DOHH2 (cell line): ENCODE measurements around the gene DCLK3.

Experiments
- H3F3A ChIP-seq: fragments of 200-600 bp; sonication (generic), shearing (Covaris generic); 2 replicates; pipeline ENCODE4 v1.6.0; 2016; ENCODE audit warnings: antibody characterized with exemption, mild to moderate bottlenecking; ENCODE audit not compliant: control insufficient read depth, insufficient read depth
- H3K27ac ChIP-seq: fragments of 200-600 bp; sonication (generic); 2 replicates; pipeline ENCODE4 v1.5.1; 2014; ENCODE audit warnings: low read depth, mild to moderate bottlenecking, low read length, moderate library complexity
- H3K27me3 ChIP-seq: fragments of 200-600 bp; sonication (generic); 2 replicates; pipeline ENCODE4 v1.6.1; 2014; ENCODE audit warnings: mild to moderate bottlenecking, low read length, mixed read lengths; ENCODE audit not compliant: control insufficient read depth
- H3K36me3 ChIP-seq: fragments of 200-600 bp; sonication (generic); 2 replicates; pipeline ENCODE4 v1.6.1; 2014; ENCODE audit warnings: mild to moderate bottlenecking, low read length, moderate library complexity, mixed read lengths; ENCODE audit not compliant: control insufficient read depth
- H3K4me1 ChIP-seq: fragments of 200-600 bp; sonication (generic); 2 replicates; pipeline ENCODE4 v1.6.1; 2014; ENCODE audit warnings: mild to moderate bottlenecking, low read length, mixed read lengths; ENCODE audit not compliant: control insufficient read depth
- H3K4me2 ChIP-seq: fragments of 200-600 bp; sonication (generic); 2 replicates; pipeline ENCODE4 v1.6.0; 2014; ENCODE audit warnings: mild to moderate bottlenecking, low read length, moderate library complexity
- H3K4me3 ChIP-seq: fragments of 200-600 bp; sonication (generic); 2 replicates; pipeline ENCODE4 v1.5.1; 2014; ENCODE audit warnings: mild to moderate bottlenecking, low read length, mixed read lengths
- H3K79me2 ChIP-seq: fragments of 200-600 bp; sonication (generic); 2 replicates; pipeline ENCODE4 v1.6.1; 2014; ENCODE audit warnings: mild to moderate bottlenecking, low read length, mixed read lengths; ENCODE audit not compliant: control insufficient read depth
- H3K9me2 ChIP-seq: fragments of 200-600 bp; sonication (generic); replicated peaks from 2 replicates; pipeline ENCODE4 v1.6.1; 2014; ENCODE audit warnings: mild to moderate bottlenecking, low read length, mixed read lengths; ENCODE audit not compliant: control insufficient read depth
- H3K9me3 ChIP-seq: fragments of 200-600 bp; sonication (generic); 2 replicates; pipeline ENCODE4 v1.6.1; 2014; ENCODE audit warnings: antibody characterized with exemption, low read length, mixed read lengths; ENCODE audit not compliant: control insufficient read depth, insufficient read depth
- H4K20me1 ChIP-seq: fragments of 200-600 bp; sonication (generic); 2 replicates; pipeline ENCODE4 v1.6.0; 2014; ENCODE audit warnings: low read depth, mild to moderate bottlenecking, antibody characterized with exemption, low read length, moderate library complexity; ENCODE audit not compliant: control insufficient read depth, insufficient read depth
- EZH2phosphoT487 ChIP-seq: fragments of 200-600 bp; sonication (generic); IDR thresholded peaks from 2 replicates; pipeline ENCODE4 v1.6.1; 2017; ENCODE audit warnings: borderline replicate concordance, mild to moderate bottlenecking, antibody characterized with exemption, low read length, moderate library complexity, mixed read lengths
- TF ChIP-seq, protein P1 (sequence below): fragments of 200-600 bp; sonication (generic); IDR thresholded peaks from one replicate; pipeline ENCODE4 v1.5.1; 2014; ENCODE audit warnings: antibody characterized with exemption, mild to moderate bottlenecking, low read depth, low read length; ENCODE audit not compliant: poor library complexity, severe bottlenecking

DCLK3 gene

GRCh38 chr3:36738702-36739101 is 25.7 kb downstream of the DCLK3 start:
- TF ChIP-seq, protein P1, sequence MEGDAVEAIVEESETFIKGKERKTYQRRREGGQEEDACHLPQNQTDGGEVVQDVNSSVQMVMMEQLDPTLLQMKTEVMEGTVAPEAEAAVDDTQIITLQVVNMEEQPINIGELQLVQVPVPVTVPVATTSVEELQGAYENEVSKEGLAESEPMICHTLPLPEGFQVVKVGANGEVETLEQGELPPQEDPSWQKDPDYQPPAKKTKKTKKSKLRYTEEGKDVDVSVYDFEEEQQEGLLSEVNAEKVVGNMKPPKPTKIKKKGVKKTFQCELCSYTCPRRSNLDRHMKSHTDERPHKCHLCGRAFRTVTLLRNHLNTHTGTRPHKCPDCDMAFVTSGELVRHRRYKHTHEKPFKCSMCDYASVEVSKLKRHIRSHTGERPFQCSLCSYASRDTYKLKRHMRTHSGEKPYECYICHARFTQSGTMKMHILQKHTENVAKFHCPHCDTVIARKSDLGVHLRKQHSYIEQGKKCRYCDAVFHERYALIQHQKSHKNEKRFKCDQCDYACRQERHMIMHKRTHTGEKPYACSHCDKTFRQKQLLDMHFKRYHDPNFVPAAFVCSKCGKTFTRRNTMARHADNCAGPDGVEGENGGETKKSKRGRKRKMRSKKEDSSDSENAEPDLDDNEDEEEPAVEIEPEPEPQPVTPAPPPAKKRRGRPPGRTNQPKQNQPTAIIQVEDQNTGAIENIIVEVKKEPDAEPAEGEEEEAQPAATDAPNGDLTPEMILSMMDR = no peak
- TF ChIP-seq EZH2phosphoT487 = no peak
- Histone ChIP-seq H3K4me1 (no peaks in the 10 kb centered on the region), H3K4me3 (no peak overlapping the region), H3K27ac (no peak overlapping the region), H3K79me2 (no peaks in the 10 kb centered on the region), H3K36me3 (no peaks in the 10 kb centered on the region), H3F3A (no peaks in the 10 kb centered on the region), H3K27me3 (peaks cover 10% of the 10 kb centered on the region), H3K9me2 (no peaks in the 10 kb centered on the region), H3K9me3 (no peaks in the 10 kb centered on the region), H4K20me1 (no peaks in the 10 kb centered on the region), H3K4me2 (no peak overlapping the region)

DNA sequence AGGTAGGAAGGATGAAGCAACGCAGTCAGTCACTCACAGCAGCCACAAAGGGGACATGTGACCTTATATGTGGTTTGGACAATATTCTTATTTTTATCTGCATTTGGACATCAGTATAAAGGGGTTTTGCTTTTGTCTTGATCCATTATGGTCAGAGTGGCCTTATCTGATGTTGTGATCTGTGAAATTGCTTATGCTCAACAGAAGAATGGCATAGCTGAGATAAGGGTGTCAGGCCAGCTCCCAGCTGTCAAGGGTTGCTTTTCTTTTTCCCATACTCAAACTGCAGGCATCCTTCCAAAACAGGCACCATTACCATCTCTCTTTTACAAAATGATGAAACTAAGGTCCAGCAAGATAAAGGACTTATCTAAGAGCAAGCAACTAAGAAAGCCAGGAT is 28.1 kb downstream of the DCLK3 start:
- Histone ChIP-seq H3F3A (no peaks in the 10 kb centered on the region), H3K4me3 (no peak overlapping the region), H3K79me2 (no peaks in the 10 kb centered on the region), H3K4me1 (no peaks in the 10 kb centered on the region), H4K20me1 (no peaks in the 10 kb centered on the region), H3K27me3 (peaks cover 14% of the 10 kb centered on the region), H3K4me2 (no peak overlapping the region), H3K27ac (no peak overlapping the region), H3K36me3 (no peaks in the 10 kb centered on the region), H3K9me3 (no peaks in the 10 kb centered on the region), H3K9me2 (no peaks in the 10 kb centered on the region)
- no peak for TF ChIP-seq EZH2phosphoT487
- TF ChIP-seq, protein P1 = no peak

GRCh38 chr3:36734742-36735141 is 29.6 kb downstream of the DCLK3 start:
- Histone ChIP-seq H3K79me2 (no peaks in the 10 kb centered on the region), H3K27me3 (peaks cover 14% of the 10 kb centered on the region), H3F3A (no peaks in the 10 kb centered on the region), H3K9me2 (no peaks in the 10 kb centered on the region), H4K20me1 (no peaks in the 10 kb centered on the region), H3K36me3 (no peaks in the 10 kb centered on the region), H3K27ac (no peak overlapping the region), H3K4me1 (no peaks in the 10 kb centered on the region), H3K4me3 (no peak overlapping the region), H3K9me3 (no peaks in the 10 kb centered on the region), H3K4me2 (no peak overlapping the region)
- TF ChIP-seq, protein P1 = no peak
- no peak for TF ChIP-seq EZH2phosphoT487

DNA sequence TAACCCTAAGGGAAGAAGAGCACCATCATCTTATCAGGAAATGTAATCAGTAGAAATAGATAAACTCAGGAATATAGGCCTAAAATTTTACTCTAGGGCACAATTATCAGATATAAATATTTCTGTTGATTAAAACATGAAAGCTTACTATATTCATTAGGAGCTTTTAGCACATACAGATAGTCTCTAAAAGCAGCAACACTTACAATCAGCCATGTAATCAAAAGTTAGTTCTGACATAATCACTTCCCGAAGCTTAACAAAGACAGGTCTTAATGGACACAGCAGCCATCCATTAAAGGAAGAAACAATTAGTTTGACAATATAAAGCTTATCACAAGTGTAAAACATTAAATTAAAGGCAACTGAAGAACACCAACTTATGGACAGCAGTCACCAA is 30.6 kb downstream of the DCLK3 start:
- Histone ChIP-seq H3K36me3 (no peaks in the 10 kb centered on the region), H3K27ac (no peak overlapping the region), H3K9me3 (no peaks in the 10 kb centered on the region), H3K79me2 (no peaks in the 10 kb centered on the region), H3K4me3 (no peak overlapping the region), H4K20me1 (no peaks in the 10 kb centered on the region), H3K4me2 (no peak overlapping the region), H3K27me3 (peaks cover 14% of the 10 kb centered on the region), H3F3A (no peaks in the 10 kb centered on the region), H3K4me1 (no peaks in the 10 kb centered on the region), H3K9me2 (no peaks in the 10 kb centered on the region)
- TF ChIP-seq, protein P1 = no peak
- TF ChIP-seq EZH2phosphoT487 = no peak
